SK-N-SH (cell line): ENCODE measurements around the gene LYRM4. TPM values are rescaled to one million over a fixed set of nuclear protein-coding genes. Genes with fewer than 3 reads are reported as not detected.

ENCODE experiments used
- CTCF ChIA-PET: fragments of 300-600, 350-600 bp; formaldehyde crosslinking; extraction: SDS; loops from one replicate; lab custom pipeline; 2021; lab: Yijun Ruan, JAX
- POLR2A ChIA-PET: fragments of 350-600 bp; sonication (Branson Sonifier 250); formaldehyde crosslinking; extraction: SDS; loops from one replicate; lab custom pipeline; 2020; ENCODE audit warnings: antibody characterized with exemption, inconsistent platforms; lab: Yijun Ruan, JAX
- DNase-seq: peaks from one replicate; pipeline ENCODE4 v3.0.0; 2012
- H2AFZ ChIP-seq: fragments of 200-600 bp; sonication (generic); 2 replicates; pipeline ENCODE4 v1.8.1; 2016; ENCODE audit warnings: antibody characterized with exemption, mild to moderate bottlenecking, low read depth
- H3F3A ChIP-seq: fragments of 200-600 bp; sonication (generic); replicated peaks from 2 replicates; pipeline ENCODE3; 2016; ENCODE audit warnings: antibody characterized with exemption, mild to moderate bottlenecking; ENCODE audit not compliant: insufficient read depth
- H3K27ac ChIP-seq, 2 experiments: fragments of 200-500 bp in 1 of 2; fragments of 200-600 bp in 1 of 2; sonication (Bioruptor generic) in 1 of 2; sonication (generic), shearing (Covaris generic) in 1 of 2; 2 replicates each; pipeline versions ENCODE4 v1.5.1 to v1.6.1; 2014 to 2016; ENCODE audit warnings: low read depth in 2 of 2, inconsistent platforms in 1 of 2, low read length in 1 of 2, mild to moderate bottlenecking in 1 of 2, mixed read lengths in 1 of 2
- H3K27me3 ChIP-seq: fragments of 200-600 bp; sonication (generic), shearing (Covaris generic); 2 replicates; pipeline ENCODE4 v1.6.1; 2016; ENCODE audit warnings: mixed run types; ENCODE audit not compliant: insufficient read depth
- H3K36me3 ChIP-seq, 2 experiments: fragments of 200-500 bp in 1 of 2; fragments of 200-600 bp in 1 of 2; sonication (Bioruptor generic) in 1 of 2; sonication (generic) in 1 of 2; replicated peaks in 1 of 2; 2 replicates each; pipeline versions ENCODE3 to v1.5.1; 2014 to 2016; ENCODE audit warnings: low read length in 1 of 2, mild to moderate bottlenecking in 1 of 2; ENCODE audit not compliant: insufficient read depth in 2 of 2, control insufficient read depth in 1 of 2
- H3K4me1 ChIP-seq, 2 experiments: fragments of 200-500 bp in 1 of 2; fragments of 200-600 bp in 1 of 2; sonication (Bioruptor generic) in 1 of 2; sonication (generic), shearing (Covaris generic) in 1 of 2; 2 replicates each; pipeline versions ENCODE4 v1.5.1 to v1.6.1; 2014 to 2016; ENCODE audit warnings: low read depth in 1 of 2, low read length in 1 of 2, mixed run types in 1 of 2; ENCODE audit not compliant: insufficient read depth in 2 of 2, control insufficient read depth in 1 of 2
- H3K4me2 ChIP-seq: fragments of 200-600 bp; sonication (generic), shearing (Covaris generic); 2 replicates; pipeline ENCODE4 v1.6.1; 2017; ENCODE audit warnings: mixed run types
- H3K4me3 ChIP-seq, 2 experiments: fragments of 200-500 bp in 1 of 2; fragments of 200-600 bp in 1 of 2; sonication (Bioruptor generic) in 1 of 2; sonication (generic), shearing (Covaris generic) in 1 of 2; 2 replicates each; pipeline versions ENCODE4 v1.5.1 to v1.8.1; 2014 to 2016; ENCODE audit warnings: low read depth in 2 of 2, inconsistent platforms in 1 of 2, low read length in 1 of 2, mild to moderate bottlenecking in 1 of 2, mixed read lengths in 1 of 2, moderate library complexity in 1 of 2
- H3K79me2 ChIP-seq: fragments of 200-600 bp; sonication (generic); 2 replicates; pipeline ENCODE4 v1.8.1; 2017; ENCODE audit warnings: mild to moderate bottlenecking; ENCODE audit not compliant: insufficient read depth
- H3K9ac ChIP-seq: fragments of 200-600 bp; sonication (generic); 2 replicates; pipeline ENCODE4 v1.6.1; 2017; ENCODE audit warnings: mixed run types
- H3K9me2 ChIP-seq: fragments of 200-600 bp; sonication (generic); 2 replicates; pipeline ENCODE4 v1.6.1; 2017; ENCODE audit warnings: mixed run types
- H3K9me3 ChIP-seq: fragments of 200-600 bp; sonication (generic); 2 replicates; pipeline ENCODE4 v1.6.1; 2017; ENCODE audit warnings: mixed run types, mild to moderate bottlenecking, moderate library complexity
- H4K20me1 ChIP-seq: fragments of 200-600 bp; sonication (generic); 2 replicates; pipeline ENCODE4 v1.6.1; 2017; ENCODE audit warnings: mild to moderate bottlenecking, mixed run types; ENCODE audit not compliant: insufficient read depth
- CHD2 ChIP-seq: fragments of 150-350 bp; IDR thresholded peaks from 2 replicates; pipeline ENCODE4 v1.6.1; 2018; ENCODE audit warnings: low read length; ENCODE audit not compliant: partially characterized antibody
- CTCF ChIP-seq: fragments of 200-600 bp; sonication (generic); IDR thresholded peaks from 2 replicates; pipeline ENCODE4 v1.6.1; 2017; ENCODE audit warnings: antibody characterized with exemption, mild to moderate bottlenecking, moderate library complexity
- EP300 ChIP-seq, 2 experiments: IDR thresholded peaks; 2 replicates each; pipeline versions ENCODE4 v1.4.0 to v1.6.1; 2012; ENCODE audit warnings: borderline replicate concordance in 1 of 2, low read depth in 1 of 2, low read length in 1 of 2
- FOSL2 ChIP-seq: IDR thresholded peaks from 2 replicates; pipeline ENCODE4 v1.4.0; 2012; ENCODE audit warnings: low read depth, mild to moderate bottlenecking, moderate library complexity, borderline replicate concordance
- FOXJ3 ChIP-seq: sonication (generic); formaldehyde crosslinking; IDR thresholded peaks from 2 replicates; pipeline ENCODE4 v1.5.1; 2020; ENCODE audit warnings: mild to moderate bottlenecking, missing genetic modification reagents
- FOXM1 ChIP-seq: IDR thresholded peaks from 2 replicates; pipeline ENCODE4 v1.4.0; 2012; ENCODE audit warnings: low read depth, mild to moderate bottlenecking
- GABPA ChIP-seq: IDR thresholded peaks from 2 replicates; pipeline ENCODE4 v1.4.0; 2012; ENCODE audit warnings: low read depth, mild to moderate bottlenecking
- GATA2 ChIP-seq: sonication (generic); formaldehyde crosslinking; IDR thresholded peaks from 2 replicates; pipeline ENCODE4 v1.5.0; 2020; ENCODE audit warnings: mild to moderate bottlenecking, missing genetic modification reagents
- JUND ChIP-seq: IDR thresholded peaks from 2 replicates; pipeline ENCODE4 v1.4.0; 2012
- MEF2A ChIP-seq: IDR thresholded peaks from 2 replicates; pipeline ENCODE4 v1.4.0; 2012; ENCODE audit warnings: low read depth, borderline replicate concordance
- MXI1 ChIP-seq: IDR thresholded peaks from 2 replicates; pipeline ENCODE4 v1.6.1; 2012; ENCODE audit warnings: mild to moderate bottlenecking, low read depth, low read length, improper control_type of control experiment
- NRF1 ChIP-seq: IDR thresholded peaks from 2 replicates; pipeline ENCODE4 v1.6.1; 2012; ENCODE audit warnings: low read depth, mild to moderate bottlenecking, low read length
- PBX3 ChIP-seq: IDR thresholded peaks from 2 replicates; pipeline ENCODE4; 2012
- RAD21 ChIP-seq: IDR thresholded peaks from 2 replicates; pipeline ENCODE4 v1.6.1; 2012; ENCODE audit warnings: mild to moderate bottlenecking, low read length
- RCOR1 ChIP-seq: fragments of 150-350 bp; IDR thresholded peaks from 2 replicates; pipeline ENCODE4 v1.6.1; 2017; ENCODE audit warnings: antibody characterized with exemption, low read length
- RFX5 ChIP-seq: IDR thresholded peaks from 2 replicates; pipeline ENCODE4 v1.6.1; 2012; ENCODE audit warnings: mild to moderate bottlenecking, improper control_type of control experiment, low read length
- RXRA ChIP-seq: IDR thresholded peaks from 2 replicates; pipeline ENCODE4 v1.4.0; 2012; ENCODE audit warnings: low read depth, mild to moderate bottlenecking, borderline replicate concordance
- SIN3A ChIP-seq: IDR thresholded peaks from 2 replicates; pipeline ENCODE4 v1.6.1; 2012; ENCODE audit warnings: low read depth, mild to moderate bottlenecking, low read length, moderate library complexity, borderline replicate concordance
- TCF12 ChIP-seq: IDR thresholded peaks from 2 replicates; pipeline ENCODE4 v1.4.0; 2012
- TEAD4 ChIP-seq: IDR thresholded peaks from 2 replicates; pipeline ENCODE4 v1.4.0; 2012; ENCODE audit warnings: mild to moderate bottlenecking, borderline replicate concordance; ENCODE audit not compliant: insufficient read depth
- USF1 ChIP-seq: IDR thresholded peaks from 2 replicates; pipeline ENCODE4 v1.4.0; 2012; ENCODE audit warnings: low read depth, borderline replicate concordance
- WGBS: methylation state at CpG from one replicate; pipeline ENCODE4 v1.1.6; 2017; ENCODE audit warnings: low lambda C conversion rate; 5-methylcytosine and 5-hydroxymethylcytosine counted together
- polyA plus RNA-seq, 3 experiments: library from polyadenylated mRNA; depleted of rRNA; stranded (reverse); fragments of >200 nt; gene quantifications; 2 replicates each; pipeline ENCODE4 v1.2.3, GENCODE V29; 2012
- TF ChIP-seq, protein P1 (sequence below): IDR thresholded peaks from 2 replicates; pipeline ENCODE4 v1.6.1; 2012; ENCODE audit warnings: mild to moderate bottlenecking, low read depth, low read length, moderate library complexity
- TF ChIP-seq, protein P2 (sequence below): fragments of 150-350 bp; IDR thresholded peaks from 2 replicates; pipeline ENCODE4 v1.6.1; 2016; ENCODE audit warnings: mild to moderate bottlenecking, low read depth, low read length
- TF ChIP-seq, protein P3 (sequence below): fragments of 150-350 bp; IDR thresholded peaks from 2 replicates; pipeline ENCODE4 v1.6.1; 2017; ENCODE audit warnings: antibody characterized with exemption, low read length, low read depth, borderline replicate concordance

The LYRM4 gene
- polyA plus RNA-seq, 1 of the 3 experiments (the other 2 are of a cell fraction): 37.2 TPM

GRCh38 chr6:5125152-5126006 lies 135.4 kb downstream of the LYRM4 start:
- no peak overlapping the region for H3K27ac ChIP-seq
- H3K9me3 ChIP-seq: no peaks in the 10 kb centered on the region
- H4K20me1 ChIP-seq: no peaks in the 10 kb centered on the region
- no peak overlapping the region for H2AFZ ChIP-seq
- no peaks in the 10 kb centered on the region for H3K27me3 ChIP-seq
- no peaks in the 10 kb centered on the region for H3F3A ChIP-seq
- ChIA-PET POLR2A (no interaction called here), CTCF (no interaction called here)
- 0 out of 2 replicates have a peak overlapping the region, but pooled peaks have one; percentile 9 for H3K4me2 ChIP-seq
- no peaks in the 10 kb centered on the region for H3K9me2 ChIP-seq
- H3K36me3 ChIP-seq: no peaks in the 10 kb centered on the region
- 84% methylated on average over 6 of the region's 11 CpGs for WGBS
- no peaks in the 10 kb centered on the region for H3K79me2 ChIP-seq
- peaks cover 0 to 9% of the 10 kb centered on the region in 2 experiments; a peak in 1 of 4 replicates for H3K4me1 ChIP-seq
- H3K9ac ChIP-seq: no peak overlapping the region
- no peak overlapping the region for H3K4me3 ChIP-seq
- DNase-seq: no peak
- TF ChIP-seq, protein P1, sequence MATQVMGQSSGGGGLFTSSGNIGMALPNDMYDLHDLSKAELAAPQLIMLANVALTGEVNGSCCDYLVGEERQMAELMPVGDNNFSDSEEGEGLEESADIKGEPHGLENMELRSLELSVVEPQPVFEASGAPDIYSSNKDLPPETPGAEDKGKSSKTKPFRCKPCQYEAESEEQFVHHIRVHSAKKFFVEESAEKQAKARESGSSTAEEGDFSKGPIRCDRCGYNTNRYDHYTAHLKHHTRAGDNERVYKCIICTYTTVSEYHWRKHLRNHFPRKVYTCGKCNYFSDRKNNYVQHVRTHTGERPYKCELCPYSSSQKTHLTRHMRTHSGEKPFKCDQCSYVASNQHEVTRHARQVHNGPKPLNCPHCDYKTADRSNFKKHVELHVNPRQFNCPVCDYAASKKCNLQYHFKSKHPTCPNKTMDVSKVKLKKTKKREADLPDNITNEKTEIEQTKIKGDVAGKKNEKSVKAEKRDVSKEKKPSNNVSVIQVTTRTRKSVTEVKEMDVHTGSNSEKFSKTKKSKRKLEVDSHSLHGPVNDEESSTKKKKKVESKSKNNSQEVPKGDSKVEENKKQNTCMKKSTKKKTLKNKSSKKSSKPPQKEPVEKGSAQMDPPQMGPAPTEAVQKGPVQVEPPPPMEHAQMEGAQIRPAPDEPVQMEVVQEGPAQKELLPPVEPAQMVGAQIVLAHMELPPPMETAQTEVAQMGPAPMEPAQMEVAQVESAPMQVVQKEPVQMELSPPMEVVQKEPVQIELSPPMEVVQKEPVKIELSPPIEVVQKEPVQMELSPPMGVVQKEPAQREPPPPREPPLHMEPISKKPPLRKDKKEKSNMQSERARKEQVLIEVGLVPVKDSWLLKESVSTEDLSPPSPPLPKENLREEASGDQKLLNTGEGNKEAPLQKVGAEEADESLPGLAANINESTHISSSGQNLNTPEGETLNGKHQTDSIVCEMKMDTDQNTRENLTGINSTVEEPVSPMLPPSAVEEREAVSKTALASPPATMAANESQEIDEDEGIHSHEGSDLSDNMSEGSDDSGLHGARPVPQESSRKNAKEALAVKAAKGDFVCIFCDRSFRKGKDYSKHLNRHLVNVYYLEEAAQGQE: no peak
- TF ChIP-seq GABPA: no peak
- TF ChIP-seq, protein P2, sequence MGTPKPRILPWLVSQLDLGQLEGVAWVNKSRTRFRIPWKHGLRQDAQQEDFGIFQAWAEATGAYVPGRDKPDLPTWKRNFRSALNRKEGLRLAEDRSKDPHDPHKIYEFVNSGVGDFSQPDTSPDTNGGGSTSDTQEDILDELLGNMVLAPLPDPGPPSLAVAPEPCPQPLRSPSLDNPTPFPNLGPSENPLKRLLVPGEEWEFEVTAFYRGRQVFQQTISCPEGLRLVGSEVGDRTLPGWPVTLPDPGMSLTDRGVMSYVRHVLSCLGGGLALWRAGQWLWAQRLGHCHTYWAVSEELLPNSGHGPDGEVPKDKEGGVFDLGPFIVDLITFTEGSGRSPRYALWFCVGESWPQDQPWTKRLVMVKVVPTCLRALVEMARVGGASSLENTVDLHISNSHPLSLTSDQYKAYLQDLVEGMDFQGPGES: no peak
- peak; percentile 5; the same call in 1 of the 2 replicates for TF ChIP-seq FOSL2
- TF ChIP-seq SIN3A: no peak
- TF ChIP-seq RXRA: no peak
- no peak for TF ChIP-seq FOXM1
- TF ChIP-seq TEAD4: 0 out of 2 replicates have a peak, but pooled peaks have one; percentile 12
- no peak for TF ChIP-seq JUND
- TF ChIP-seq MEF2A: no peak
- TF ChIP-seq EP300 (IDR thresholded peaks at IDR 0.05; ENCODE audit: borderline replicate concordance in 1 of 2, low read depth in 1 of 2, low read length in 1 of 2): 0 out of 4 replicates have a peak, but pooled peaks of 1 of the 2 experiments have one; percentile 15
- TF ChIP-seq TCF12: no peak
- TF ChIP-seq NRF1: no peak
- TF ChIP-seq RFX5: no peak
- no peak for TF ChIP-seq FOXJ3
- TF ChIP-seq PBX3: no peak
- TF ChIP-seq CHD2: no peak
- TF ChIP-seq RCOR1: no peak
- TF ChIP-seq, protein P3, sequence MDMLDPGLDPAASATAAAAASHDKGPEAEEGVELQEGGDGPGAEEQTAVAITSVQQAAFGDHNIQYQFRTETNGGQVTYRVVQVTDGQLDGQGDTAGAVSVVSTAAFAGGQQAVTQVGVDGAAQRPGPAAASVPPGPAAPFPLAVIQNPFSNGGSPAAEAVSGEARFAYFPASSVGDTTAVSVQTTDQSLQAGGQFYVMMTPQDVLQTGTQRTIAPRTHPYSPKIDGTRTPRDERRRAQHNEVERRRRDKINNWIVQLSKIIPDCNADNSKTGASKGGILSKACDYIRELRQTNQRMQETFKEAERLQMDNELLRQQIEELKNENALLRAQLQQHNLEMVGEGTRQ: no peak
- no peak for TF ChIP-seq USF1
- TF ChIP-seq RAD21: no peak
- no peak for TF ChIP-seq CTCF
- TF ChIP-seq MXI1: no peak
- TF ChIP-seq GATA2 (CRISPR knock-in tag): no peak
